Femur (tissue), 1 donor: ENCODE data around the gene COL19A1.

Experiments used
- DNase-seq: peaks from one replicate; pipeline ENCODE4 v3.0.0-alpha.2; 2017

The COL19A1 gene

GRCh38 chr6:70131528-70131927 is 265.2 kb downstream of the COL19A1 start:
- no peak for DNase-seq

GRCh38 chr6:70133246-70133645 is 266.9 kb downstream of the COL19A1 start:
- DNase-seq, result no peak

DNA sequence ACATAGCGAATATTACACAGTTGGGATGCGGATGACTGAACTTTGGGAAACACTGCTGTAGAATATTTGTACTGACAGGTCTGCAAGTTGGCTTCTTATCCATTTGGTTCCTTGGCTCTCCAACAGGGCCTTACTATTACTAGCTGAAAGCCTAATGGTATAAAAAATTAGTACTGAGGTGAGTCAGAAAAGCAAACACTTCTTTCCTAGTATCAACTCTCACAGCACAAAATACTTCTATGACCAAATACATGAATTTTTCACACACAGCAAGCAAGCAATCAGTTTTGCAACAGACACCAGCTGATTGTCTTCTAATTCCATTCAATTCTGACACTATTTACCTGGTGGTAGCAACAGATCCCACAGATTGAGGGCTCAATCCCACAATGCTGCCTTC is 268.2 kb downstream of the COL19A1 start:
- DNase-seq, result no peak

- DNase-seq, result no peak
These were observed 269.1 kb downstream of the COL19A1 start for GRCh38 chr6:70135219-70136160.

DNA sequence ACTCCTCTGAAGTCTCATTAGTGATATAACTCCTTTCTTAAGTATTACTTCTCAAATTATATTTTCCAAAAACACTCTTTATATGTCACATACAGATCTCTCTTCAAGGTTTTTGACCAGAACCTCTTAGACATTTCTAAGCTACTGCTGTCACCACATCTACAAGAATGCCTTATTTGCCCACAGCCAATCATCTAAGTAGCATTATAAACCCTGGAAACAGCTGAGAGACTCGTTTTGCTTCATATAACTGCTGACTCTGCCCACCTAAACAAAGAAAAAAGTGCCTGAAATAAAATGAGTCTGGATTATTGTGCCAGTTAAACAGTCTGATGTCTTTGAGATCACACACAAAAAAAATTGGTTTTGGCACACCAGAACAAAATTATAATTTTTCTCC is 270.6 kb downstream of the COL19A1 start:
- DNase-seq, result no peak

DNA sequence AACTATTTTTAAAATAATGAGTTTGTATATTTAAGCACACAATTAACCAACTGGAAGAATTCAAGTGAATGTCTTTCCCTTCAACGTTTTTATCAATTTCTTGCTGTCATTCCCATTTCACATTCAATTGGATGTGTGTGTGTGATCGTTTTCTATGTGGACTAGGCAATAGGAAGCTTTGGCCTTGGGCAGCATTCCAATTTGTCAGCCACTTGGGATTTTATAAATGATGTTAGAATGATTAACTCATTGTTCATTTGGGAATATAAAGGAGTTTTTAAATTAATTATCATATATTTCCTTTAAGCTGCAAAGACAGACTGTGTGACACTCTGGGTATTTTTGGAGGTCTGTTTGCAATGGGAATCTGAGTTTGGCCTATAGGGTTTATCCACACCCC is 274.1 kb downstream of the COL19A1 start:
- no peak for DNase-seq

- DNase-seq, result no peak
These were observed 275.7 kb downstream of the COL19A1 start for GRCh38 chr6:70142034-70142433.

- no peak for DNase-seq
These were observed 278.8 kb downstream of the COL19A1 start for GRCh38 chr6:70145178-70145577.

GRCh38 chr6:70149209-70149788 is 282.9 kb downstream of the COL19A1 start:
- DNase-seq, result no peak

DNA sequence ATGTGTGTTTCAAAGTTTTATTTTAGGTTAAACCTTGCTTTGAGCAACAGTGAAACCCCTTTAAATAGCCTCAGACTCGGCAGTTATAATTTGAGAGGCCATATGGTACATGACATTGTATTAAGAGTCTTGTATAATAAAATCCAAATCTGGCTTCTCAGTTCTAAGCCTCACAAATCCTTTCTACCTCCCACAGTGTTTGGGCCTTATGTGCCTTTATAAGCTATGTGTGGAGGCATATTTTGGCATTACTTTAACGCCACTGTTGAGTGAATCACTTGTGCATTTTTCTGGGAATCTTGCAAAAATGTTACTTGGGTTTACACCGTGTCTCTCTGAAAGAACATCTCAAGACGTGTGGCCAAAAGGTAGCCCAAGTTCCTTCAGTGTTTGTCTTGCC is 284.2 kb downstream of the COL19A1 start:
- no peak for DNase-seq

DNA sequence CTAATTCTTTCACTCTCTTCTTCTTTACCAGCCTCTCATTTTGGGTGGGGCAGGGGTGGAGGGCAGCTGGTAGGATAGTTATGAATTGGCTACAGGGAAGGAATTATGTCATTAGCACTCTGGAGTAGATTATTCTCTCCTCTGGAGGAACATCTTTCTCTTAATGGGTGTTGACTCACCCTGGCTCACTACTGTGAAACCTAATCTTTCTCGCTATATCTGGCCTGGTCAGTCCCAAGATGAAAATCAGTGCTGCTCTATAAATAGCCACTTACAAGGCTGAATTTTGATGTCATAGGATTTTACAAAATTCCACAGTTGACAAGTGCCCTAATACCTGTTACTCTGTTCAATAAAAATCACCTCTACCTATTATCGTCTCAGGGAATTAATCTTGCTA is 285.3 kb downstream of the COL19A1 start:
- no peak for DNase-seq

GRCh38 chr6:70152786-70153185 is 286.4 kb downstream of the COL19A1 start:
- DNase-seq, result no peak

GRCh38 chr6:70157086-70157485 is 290.7 kb downstream of the COL19A1 start:
- no peak for DNase-seq

- DNase-seq, result no peak
These were observed 293.9 kb downstream of the COL19A1 start for GRCh38 chr6:70160276-70160675.

DNA sequence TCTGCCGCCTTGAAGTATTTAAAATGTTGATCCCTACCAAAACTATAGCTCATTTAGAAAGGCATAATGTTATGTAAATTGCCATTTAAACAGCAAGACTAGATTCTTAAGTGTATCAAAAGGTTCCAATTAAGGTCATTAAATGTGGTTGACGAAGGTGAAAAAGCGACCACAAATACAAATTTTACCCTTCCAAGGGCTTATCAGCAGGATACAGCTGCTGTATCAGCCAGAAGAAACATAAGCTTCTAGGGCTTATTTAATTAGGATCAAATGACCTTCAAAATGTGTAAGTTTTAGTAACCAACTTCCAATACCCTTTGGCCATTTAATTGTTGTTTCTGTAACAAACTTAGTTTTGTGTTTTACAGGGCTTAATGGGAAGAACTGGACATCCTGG is 296.6 kb downstream of the COL19A1 start:
- no peak for DNase-seq

- DNase-seq, result no peak
These were observed 297.4 kb downstream of the COL19A1 start for GRCh38 chr6:70163795-70164194.

- DNase-seq, result no peak
These were observed 298.2 kb downstream of the COL19A1 start for GRCh38 chr6:70164556-70164955.

DNA sequence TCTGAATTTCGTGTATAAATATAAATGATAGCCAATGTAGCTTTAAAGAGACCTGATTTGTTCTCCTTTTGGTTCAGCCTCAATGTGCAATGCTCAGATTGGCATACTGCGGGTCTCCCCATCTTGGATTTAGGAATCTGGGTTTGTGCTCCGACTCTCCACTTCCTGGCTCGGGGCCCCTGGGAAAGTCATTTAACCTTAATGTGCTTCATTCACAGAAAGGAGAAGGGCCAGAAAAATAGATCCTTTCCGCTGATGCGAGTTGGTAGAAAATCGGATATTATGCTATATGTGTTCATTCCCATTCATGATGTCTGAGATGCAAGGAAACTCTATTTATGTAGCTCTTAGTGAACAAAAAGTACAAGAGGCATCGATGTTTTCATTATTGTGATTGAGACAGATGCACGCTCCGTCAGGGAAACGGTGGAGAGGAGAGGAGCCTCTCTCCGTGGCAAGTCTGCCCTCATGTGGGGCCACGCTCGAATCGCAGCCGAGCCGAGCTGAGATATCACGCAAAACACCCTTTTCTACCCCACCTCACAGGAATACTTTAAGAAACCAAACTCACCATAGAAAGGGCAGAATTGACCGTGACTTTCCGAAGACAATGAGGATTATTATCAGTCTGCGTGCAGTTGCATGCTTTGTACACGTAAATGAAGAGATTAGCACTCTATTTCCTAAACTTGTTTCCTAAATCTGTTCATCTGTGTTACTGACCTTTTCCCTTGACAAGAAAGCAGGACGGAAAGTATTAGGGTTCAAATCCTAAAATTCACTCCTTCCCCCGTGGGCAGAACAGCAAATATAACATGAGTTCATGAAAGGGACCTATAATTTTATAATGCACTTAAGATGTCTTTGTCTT is 300.0 kb downstream of the COL19A1 start:
- peak; percentile 51 for DNase-seq

- no peak for DNase-seq
These were observed 302.5 kb downstream of the COL19A1 start for GRCh38 chr6:70168681-70169377.

- no peak for DNase-seq
These were observed 304.9 kb downstream of the COL19A1 start for GRCh38 chr6:70171236-70171635.

GRCh38 chr6:70172252-70172651 is 305.9 kb downstream of the COL19A1 start:
- no peak for DNase-seq

DNA sequence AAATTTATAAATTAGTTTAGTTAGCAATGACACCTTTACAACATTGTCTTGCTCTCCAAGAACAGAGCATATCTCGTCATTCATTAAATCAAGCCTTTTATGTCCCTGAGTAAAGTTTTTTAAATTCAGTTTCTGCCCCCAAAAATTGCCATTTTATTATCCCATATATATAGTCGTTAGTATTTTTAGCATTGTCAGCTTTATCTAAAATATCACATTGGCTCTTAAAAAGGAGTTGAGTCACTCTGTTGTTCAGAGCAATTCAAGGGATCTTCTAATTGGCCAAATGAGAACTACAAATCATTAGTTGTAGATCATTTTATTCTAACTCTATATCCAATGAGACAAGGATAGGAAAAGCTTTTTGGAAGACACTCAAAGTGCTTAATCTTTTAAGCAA is 309.4 kb downstream of the COL19A1 start:
- no peak for DNase-seq
